Measurements from ENCODE around the gene GIN1. TPM values are rescaled to one million over a fixed set of nuclear protein-coding genes. Genes with fewer than 3 reads are reported as not detected.

Gene GIN1
- total RNA-seq, 1 experiment from 2014 or later = 4.9 TPM

GRCh38 chr5:103037673-103038455 is 82.1 kb downstream of the GIN1 start:
- no peak for DNase-seq (ENCODE audit: low spot score)

- DNase-seq (ENCODE audit: low spot score) = no peak
Observed at GRCh38 chr5:103036601-103037000, 83.3 kb downstream of the GIN1 start.

Other genes starting within 250 kb of the GIN1 start
- gene PPIP5K2, start 163 bp upstream of the GIN1 start, total RNA-seq (2014; rRNA removed; shearing (Covaris generic)) = 68.0 and 74.1 TPM in 2 replicates
- 17.2 and 25.4 TPM in 2 replicates for gene MACIR, start 138.6 kb upstream of the GIN1 start, total RNA-seq (2014; rRNA removed; shearing (Covaris generic))

Data from A172 (cell line).